ENCODE results near the gene ARHGAP23.

DNA sequence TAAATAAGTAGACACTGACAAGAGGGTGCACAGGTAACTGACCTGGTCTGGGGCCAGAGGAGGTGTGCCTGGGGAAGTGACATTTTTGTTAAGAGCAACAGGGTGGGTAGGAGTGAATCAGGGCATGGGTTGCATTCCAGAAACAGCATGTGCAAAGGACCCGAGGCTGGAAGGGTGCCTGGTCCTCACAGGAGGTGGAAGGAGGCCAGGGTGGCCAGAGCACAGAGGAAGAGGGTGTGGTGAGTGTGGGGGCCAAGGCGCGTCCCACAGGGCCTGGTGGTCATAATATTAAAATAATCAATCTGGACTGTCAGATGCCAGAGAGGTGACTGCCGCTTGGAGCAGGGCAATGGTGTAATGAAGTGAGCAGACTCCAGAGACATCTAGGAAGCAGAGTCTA is 14.3 kb downstream of the ARHGAP23 start:
- TF ChIP-seq POLR2A (IDR thresholded peaks at IDR 0.05; ENCODE audit: low read length) = no peak
- no peak for TF ChIP-seq GATA1 (IDR thresholded peaks at IDR 0.05; ENCODE audit: low read depth, low read length)

Data from erythroblast (primary cell).